Stimulated activated CD8-positive, alpha-beta memory T cell treated with anti-CD3 and anti-CD28 coated beads, Interleukin-15, amount 100 ng/mL, for 24 hours (primary cell): ENCODE data around the gene DDIT4.
A peak's percentile ranks its signal among the peaks of the same experiment; 100 is the strongest.

ENCODE experiments used
- DNase-seq: peaks from one replicate; pipeline ENCODE4 v3.0.0-alpha.2; 2020; ENCODE audit warnings: low read depth

DDIT4 gene

DNA sequence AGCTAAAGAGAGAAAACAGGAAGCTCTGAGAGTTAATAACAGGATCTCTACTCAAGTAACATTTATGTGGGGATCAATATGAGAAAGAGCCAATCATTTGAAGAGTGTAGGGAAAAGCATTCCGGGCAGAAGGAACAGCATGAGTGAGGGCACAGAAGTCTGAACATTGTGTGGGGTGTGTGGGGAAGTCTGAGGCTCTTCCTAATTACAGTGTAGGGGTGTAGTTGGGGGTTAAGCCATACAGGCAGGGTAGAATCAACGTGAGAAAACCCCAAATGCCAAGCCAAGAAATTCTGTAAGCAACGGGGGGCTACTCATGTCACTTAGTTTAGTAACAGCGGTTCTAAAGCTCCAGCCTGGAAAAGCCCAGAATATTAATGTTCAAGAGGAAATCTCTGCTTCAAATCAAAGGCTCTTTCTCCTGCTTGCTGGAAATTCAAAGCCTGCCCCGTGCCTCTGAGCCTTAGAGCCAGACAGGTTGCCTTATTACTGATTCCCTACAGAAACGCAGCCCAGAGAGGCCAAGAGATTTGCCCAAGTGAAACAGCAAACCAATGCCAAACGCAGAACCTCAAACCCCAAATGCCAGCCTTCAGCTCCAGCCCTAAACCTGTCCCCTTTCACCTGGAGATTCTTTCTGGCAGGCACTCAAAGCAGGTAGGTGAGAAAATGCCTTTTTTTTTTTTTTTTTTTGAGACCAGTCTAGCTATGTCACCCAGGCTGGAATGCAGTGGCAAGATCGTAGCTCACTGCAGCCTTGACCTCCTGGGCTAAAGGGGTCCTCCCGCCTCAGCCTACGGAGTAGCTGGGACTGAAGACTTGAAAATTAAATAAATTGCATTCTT is 44.9 kb downstream of the DDIT4 start:
- no peak for DNase-seq

DNA sequence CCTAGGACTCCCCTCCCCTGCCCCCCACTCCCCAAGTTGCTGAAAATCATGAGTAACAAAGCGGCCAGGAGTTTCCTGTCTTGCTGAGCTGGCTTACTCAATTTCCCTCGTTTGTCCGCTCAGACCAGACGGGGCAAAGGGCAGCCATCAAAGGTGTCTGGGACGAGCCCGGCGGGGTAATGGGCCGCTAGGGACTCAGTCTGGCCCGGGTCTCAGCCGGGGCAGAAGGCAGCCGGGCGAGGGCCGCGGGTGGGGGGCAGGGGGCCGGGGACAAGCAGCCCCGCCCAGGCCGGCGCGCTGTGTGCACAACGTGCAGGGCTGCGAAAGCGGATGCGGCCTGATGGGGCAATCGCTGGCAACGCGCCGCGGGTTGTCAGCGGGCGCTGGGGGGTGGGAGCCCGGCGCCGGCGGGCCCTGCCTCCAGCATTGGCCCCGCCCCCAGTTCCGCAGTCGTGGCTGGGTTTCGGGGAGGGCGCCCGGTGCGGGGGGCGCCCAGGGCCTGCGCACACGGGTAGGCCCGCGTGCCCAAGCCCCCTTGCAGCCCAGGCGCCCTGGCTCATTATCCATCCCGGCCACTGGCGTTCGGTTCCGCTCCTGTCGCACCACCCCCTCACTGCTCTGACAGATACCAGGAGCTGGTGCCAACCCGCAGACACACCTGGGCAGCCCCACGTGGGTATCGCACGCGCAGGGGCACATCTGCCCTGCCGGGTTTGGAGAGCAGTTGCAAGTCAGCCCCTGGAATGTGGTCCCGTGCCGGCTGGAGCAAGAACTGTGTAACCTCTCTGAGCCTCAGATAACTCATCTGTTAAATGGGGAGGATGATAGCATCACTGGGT is 45.9 kb downstream of the DDIT4 start:
- DNase-seq: peak; percentile 66

DNA sequence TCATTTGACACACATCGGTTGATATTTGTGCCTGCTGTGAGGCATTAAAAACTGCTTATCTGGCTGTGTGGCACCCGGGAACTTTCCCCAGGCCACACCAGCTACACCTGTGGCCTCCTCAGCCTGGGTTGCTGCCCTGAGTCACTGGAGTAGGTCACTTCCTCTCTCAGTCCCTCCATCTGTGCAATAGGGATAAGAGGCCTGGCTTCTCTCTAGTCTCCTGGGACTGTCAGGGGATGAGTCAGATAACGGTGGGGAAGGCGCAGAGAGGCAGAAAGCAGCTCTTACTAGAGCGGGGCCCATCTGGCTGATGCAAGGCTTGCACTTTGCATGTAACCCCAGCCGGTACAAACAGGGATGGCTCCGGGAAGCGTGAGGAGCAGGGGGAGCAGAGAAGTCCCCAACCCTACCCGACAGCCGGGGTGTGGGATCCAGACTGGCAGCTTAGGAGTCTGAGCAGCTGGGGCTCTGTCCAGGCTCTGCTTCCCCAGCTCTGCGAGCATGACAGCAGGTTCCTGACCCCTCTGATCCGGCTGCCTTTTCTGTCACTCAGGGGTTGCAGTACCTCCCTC is 47.0 kb downstream of the DDIT4 start:
- no peak for DNase-seq

DNA sequence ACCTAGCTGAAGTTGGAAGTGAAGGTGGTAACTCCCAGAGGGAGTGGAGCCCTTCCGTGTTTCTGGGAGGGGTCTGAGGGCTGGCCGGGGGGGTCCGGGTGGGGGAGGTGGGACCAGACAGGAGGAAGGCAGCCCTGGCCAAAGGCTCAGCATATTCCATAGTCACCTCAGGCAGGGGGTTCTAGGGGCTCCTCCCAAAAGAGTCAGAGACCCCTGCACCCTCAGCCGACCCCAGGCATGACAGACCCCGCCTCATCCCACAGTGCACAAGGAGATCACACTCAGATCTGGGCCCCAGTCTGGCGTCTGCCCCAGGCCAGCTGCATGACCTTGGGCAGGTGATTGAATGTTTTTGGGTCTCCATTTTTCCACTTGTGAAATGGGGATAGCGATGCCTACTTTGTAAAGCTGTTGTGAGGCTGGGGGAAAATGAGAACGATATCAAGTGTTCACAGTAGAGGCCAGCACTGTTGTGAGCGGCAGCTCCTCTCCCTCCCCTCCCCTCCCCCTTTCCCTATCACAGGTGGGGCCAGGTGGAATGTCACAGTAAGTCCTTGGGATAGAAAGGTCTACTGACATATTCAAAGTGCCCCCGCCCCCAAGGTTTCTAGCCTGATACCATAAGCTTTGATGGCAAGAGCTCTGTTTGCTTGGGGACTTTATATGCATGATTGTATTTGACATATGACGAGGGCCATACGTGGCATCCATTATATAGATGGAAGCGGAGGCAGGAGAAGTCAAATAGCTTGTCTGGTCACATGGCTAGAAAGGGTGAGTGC is 47.7 kb downstream of the DDIT4 start:
- no peak for DNase-seq

DNA sequence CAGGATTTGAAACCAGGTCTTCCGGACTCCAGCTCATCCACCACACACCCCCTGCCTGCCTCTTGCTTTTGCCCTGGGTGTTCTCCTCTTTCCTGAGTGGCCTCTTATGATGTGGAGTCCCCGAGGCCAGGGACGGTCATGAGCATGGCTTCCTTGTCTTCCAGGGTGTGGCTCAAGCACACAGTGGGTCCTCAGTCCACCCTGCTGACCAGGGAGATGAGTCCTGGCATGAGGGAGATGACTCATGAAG is 48.2 kb downstream of the DDIT4 start:
- DNase-seq: no peak

DNA sequence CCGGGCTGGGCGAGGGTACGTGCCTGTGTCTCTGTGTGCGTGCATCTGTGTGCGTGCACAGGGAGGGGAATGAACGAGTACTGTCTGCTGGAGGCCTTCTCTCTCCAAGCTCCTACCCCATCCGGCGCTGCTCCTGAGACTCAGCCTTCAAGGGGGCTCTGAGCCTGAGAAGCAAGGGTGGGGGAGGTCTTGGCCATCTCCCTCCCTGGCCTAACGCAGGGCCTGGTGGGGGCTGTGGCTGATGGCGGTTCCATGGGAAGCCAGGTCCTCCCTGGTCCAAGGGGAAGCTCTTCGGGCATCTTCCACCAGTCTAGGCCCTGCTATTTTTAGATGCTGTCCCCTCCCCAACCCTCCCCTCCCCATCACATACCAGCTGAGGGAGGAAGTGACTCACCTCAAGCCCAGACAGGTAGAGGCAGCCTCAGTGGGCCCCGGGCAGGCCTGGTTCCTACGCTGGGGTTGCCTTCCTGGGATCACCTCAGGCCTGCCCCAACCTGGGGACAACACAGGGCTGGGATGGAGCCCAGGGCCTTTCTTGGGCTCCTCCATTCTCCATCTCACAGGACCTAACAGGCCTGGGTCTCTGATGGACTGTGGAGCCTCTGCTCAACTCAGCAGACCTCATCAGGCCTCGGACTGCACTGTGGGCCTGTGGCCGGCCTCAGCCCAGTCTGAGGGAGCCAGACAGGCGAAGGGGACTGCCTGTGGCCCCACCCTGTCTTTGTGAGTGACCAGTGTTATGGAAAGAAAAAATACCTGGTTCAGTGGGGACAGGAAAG is 48.7 kb downstream of the DDIT4 start:
- DNase-seq: no peak

DNA sequence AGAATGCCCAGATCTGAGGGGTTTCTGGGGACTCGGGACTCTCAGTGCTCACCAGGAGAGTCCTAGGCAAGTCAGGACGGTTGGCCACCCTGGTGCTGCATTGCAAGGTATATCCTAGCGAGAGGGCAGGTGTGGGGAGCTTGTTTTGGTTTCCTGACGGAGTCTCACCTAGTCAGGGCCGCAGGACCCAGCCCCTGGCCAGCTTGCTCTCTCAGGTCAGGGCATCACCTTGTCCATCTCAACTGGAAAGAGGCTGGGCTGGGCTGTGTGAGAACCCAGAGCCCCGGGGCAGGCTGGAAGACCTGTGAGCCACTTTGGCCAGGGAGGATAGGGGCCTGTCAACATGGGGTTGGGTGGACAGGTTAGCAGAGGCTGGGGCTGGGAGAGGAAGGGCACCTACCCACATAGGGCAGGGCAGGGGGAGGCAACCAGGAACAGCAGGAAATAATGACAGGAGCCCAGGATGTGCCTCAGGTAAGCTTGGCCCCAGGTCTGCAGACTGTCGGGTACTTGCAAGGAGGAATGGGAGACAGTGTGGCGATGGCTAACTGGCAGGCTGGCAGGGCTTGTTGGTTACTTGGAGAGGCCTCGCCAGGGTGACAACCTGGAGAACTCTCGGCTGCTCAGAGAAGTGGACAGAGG is 49.5 kb downstream of the DDIT4 start:
- DNase-seq: no peak

DNA sequence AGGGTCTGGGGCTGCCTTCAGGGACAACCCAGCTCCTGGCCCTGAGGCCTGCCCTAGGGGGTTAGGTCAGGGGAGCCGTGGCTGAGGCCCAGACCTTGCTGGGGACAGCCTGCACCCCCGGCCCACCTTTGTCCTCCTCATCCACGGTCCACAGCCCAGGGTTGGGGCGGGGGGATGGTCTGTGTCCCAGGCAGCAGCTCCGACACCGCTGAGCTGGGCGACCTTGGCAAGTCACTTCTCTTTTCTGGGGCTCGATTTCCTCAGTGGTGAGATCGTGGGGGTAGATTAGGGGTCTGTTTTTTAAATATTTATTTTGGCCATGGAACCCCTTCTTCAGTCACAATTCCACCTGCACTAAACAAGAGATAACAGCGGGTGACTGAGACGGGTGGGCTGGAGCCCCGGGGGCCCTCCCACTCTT is 50.1 kb downstream of the DDIT4 start:
- DNase-seq: no peak
